Activated gamma-delta T cell treated with anti-CD3 and anti-CD28 coated beads, Interleukin-2, amount 50 U/mL, for 16 hours (primary cell): ENCODE results near the gene ANKRD45.
A peak's percentile ranks its signal among the peaks of the same experiment; 100 is the strongest.
"Not testable (repeated sequence)": the region's sequence is repeated elsewhere in the genome, so short reads cannot be mapped to it uniquely, and the experiment has no call there.

ENCODE experiments used
- DNase-seq: peaks from one replicate; pipeline ENCODE4 v3.0.0-alpha.2; 2020; ENCODE audit warnings: low read depth

ANKRD45 gene

GRCh38 chr1:173669491-173669941, at the start of gene ANKRD45:
Gene ANKRD45, minus strand, starts transcription at chr1:173669851. Its CDS starts 10,433 bp downstream, at chr1:173659418.
- no peak for DNase-seq

- no peak for DNase-seq
These were observed 47.6 kb upstream of the ANKRD45 start for GRCh38 chr1:173717238-173717637.

GRCh38 chr1:173715538-173715844, 45.8 kb upstream of the ANKRD45 start:
- DNase-seq = no peak

GRCh38 chr1:173714759-173715537, 45.3 kb upstream of the ANKRD45 start, which contains the start of gene KLHL20:
Gene KLHL20, plus strand, starts transcription at chr1:173714981. Its CDS starts 1,063 bp downstream, at chr1:173716044.
- DNase-seq = peak; percentile 81

GRCh38 chr1:173714441-173714758, 44.7 kb upstream of the ANKRD45 start:
- no peak for DNase-seq

GRCh38 chr1:173708787-173709186, 39.1 kb upstream of the ANKRD45 start:
- no peak for DNase-seq

- DNase-seq = no peak
These were observed 35.5 kb upstream of the ANKRD45 start for GRCh38 chr1:173705117-173705516.

GRCh38 chr1:173702736-173703135, 33.1 kb upstream of the ANKRD45 start:
- no peak for DNase-seq

- not testable (repeated sequence) for DNase-seq
These were observed 31.6 kb upstream of the ANKRD45 start for GRCh38 chr1:173701299-173701698.

GRCh38 chr1:173693238-173693637, 23.6 kb upstream of the ANKRD45 start:
- no peak for DNase-seq

- no peak for DNase-seq
These were observed 18.6 kb upstream of the ANKRD45 start for GRCh38 chr1:173688300-173688699.

- not testable (repeated sequence) for DNase-seq
These were observed 15.5 kb upstream of the ANKRD45 start for GRCh38 chr1:173685121-173685520.

GRCh38 chr1:173683838-173684237, 14.2 kb upstream of the ANKRD45 start:
- not testable (repeated sequence) for DNase-seq

GRCh38 chr1:173682184-173682583, 12.5 kb upstream of the ANKRD45 start:
- no peak for DNase-seq

GRCh38 chr1:173680152-173680551, 10.5 kb upstream of the ANKRD45 start:
- not testable (repeated sequence) for DNase-seq

- not testable (repeated sequence) for DNase-seq
These were observed 4.8 kb upstream of the ANKRD45 start for GRCh38 chr1:173674496-173674895.

- no peak for DNase-seq
These were observed 3.0 kb downstream of the ANKRD45 start for GRCh38 chr1:173666646-173667045.

GRCh38 chr1:173663159-173663558, 6.5 kb downstream of the ANKRD45 start:
- DNase-seq = no peak

GRCh38 chr1:173661763-173662162, 7.9 kb downstream of the ANKRD45 start:
- DNase-seq = no peak

- DNase-seq = no peak
These were observed 8.4 kb downstream of the ANKRD45 start for GRCh38 chr1:173661271-173661670.

- no peak for DNase-seq
These were observed 9.3 kb downstream of the ANKRD45 start for GRCh38 chr1:173660306-173660705.

GRCh38 chr1:173648880-173649605, 20.6 kb downstream of the ANKRD45 start:
- no peak for DNase-seq

GRCh38 chr1:173646656-173647055, 23.0 kb downstream of the ANKRD45 start:
- DNase-seq = no peak
